Right renal pelvis (tissue), 4 donors: ENCODE measurements around the gene RARB. TPM values are rescaled to one million over a fixed set of nuclear protein-coding genes. Genes with fewer than 3 reads are reported as not detected.

ENCODE experiments used
- DNase-seq, 4 donors: peaks; one replicate each; pipeline ENCODE4 v3.0.0-alpha.2; 2013; ENCODE audit warnings: low read depth in 4 of 4, low spot score in 3 of 4, missing footprints in 1 of 4
- polyA plus RNA-seq, 4 donors: library from polyadenylated mRNA; unstranded; fragments of 120-200 nt; gene quantifications; one replicate each; pipeline ENCODE4 v1.2.1, GENCODE V29; 2013; ENCODE audit not compliant: insufficient read length in 4 of 4

Gene RARB
- polyA plus RNA-seq, 4 donors: 47.0 to 63.0 (median 59.3) TPM

GRCh38 chr3:25572336-25572735 lies 144.3 kb downstream of the RARB start:
- no peak for DNase-seq

GRCh38 chr3:25572919-25573385 lies 144.9 kb downstream of the RARB start:
- no peak for DNase-seq

- no peak for DNase-seq
These were observed 145.5 kb downstream of the RARB start for GRCh38 chr3:25573386-25574171.

- DNase-seq: no peak
These were observed 146.2 kb downstream of the RARB start for GRCh38 chr3:25574172-25574765.

GRCh38 chr3:25575001-25575400 lies 146.9 kb downstream of the RARB start:
- no peak for DNase-seq

- DNase-seq: no peak
These were observed 148.1 kb downstream of the RARB start for GRCh38 chr3:25576146-25576545.

- no peak for DNase-seq
These were observed 148.9 kb downstream of the RARB start for GRCh38 chr3:25576831-25577454.

GRCh38 chr3:25578059-25578458 lies 150.0 kb downstream of the RARB start:
- DNase-seq: no peak

GRCh38 chr3:25580534-25580933 lies 152.5 kb downstream of the RARB start:
- no peak for DNase-seq

GRCh38 chr3:25581335-25581734 lies 153.3 kb downstream of the RARB start:
- no peak for DNase-seq

- no peak for DNase-seq
These were observed 153.8 kb downstream of the RARB start for GRCh38 chr3:25581823-25582222.

- no peak for DNase-seq
These were observed 154.2 kb downstream of the RARB start for GRCh38 chr3:25582242-25582641.

GRCh38 chr3:25583343-25583742 lies 155.3 kb downstream of the RARB start:
- no peak for DNase-seq

GRCh38 chr3:25584011-25584789 lies 156.1 kb downstream of the RARB start:
- no peak for DNase-seq

- no peak for DNase-seq
These were observed 157.5 kb downstream of the RARB start for GRCh38 chr3:25585361-25586166.

GRCh38 chr3:25586167-25586505 lies 158.1 kb downstream of the RARB start:
- no peak for DNase-seq

- no peak for DNase-seq
These were observed 158.5 kb downstream of the RARB start for GRCh38 chr3:25586553-25586952.

GRCh38 chr3:25587094-25587493 lies 159.0 kb downstream of the RARB start:
- DNase-seq: no peak

- DNase-seq: no peak
These were observed 159.5 kb downstream of the RARB start for GRCh38 chr3:25587526-25587925.

- no peak for DNase-seq
These were observed 159.9 kb downstream of the RARB start for GRCh38 chr3:25587975-25588374.
